H1 (cell line): ENCODE measurements around the gene PHKA2. TPM values are rescaled to one million over a fixed set of nuclear protein-coding genes. Genes with fewer than 3 reads are reported as not detected.

ENCODE experiments used
- CEBPB ChIP-seq: IDR thresholded peaks from 2 replicates; pipeline ENCODE4 v1.6.1; 2012; ENCODE audit warnings: low read depth, low read length
- CREB1 ChIP-seq: IDR thresholded peaks from 2 replicates; pipeline ENCODE4 v1.6.1; 2012; ENCODE audit warnings: inconsistent platforms
- RFX5 ChIP-seq: IDR thresholded peaks from 2 replicates; pipeline ENCODE4 v1.6.1; 2011; ENCODE audit warnings: low read depth, low read length, improper control_type of control experiment, borderline replicate concordance
- polyA plus RNA-seq, 7 experiments: library from polyadenylated mRNA; depleted of rRNA in 3 of 7; stranded (reverse) in 5 of 7; unstranded in 2 of 7; fragments of >200 nt in 5 of 7; fragments of 200-250 nt in 2 of 7; gene quantifications; 1 replicate in 5 of 7; 2 replicates in 1 of 7; 4 replicates in 1 of 7; pipeline versions ENCODE4 v1.2.1 to v1.2.3, GENCODE V29; 2011 to 2013; ENCODE audit warnings: missing spikeins in 2 of 7, mixed read lengths in 2 of 7
- total RNA-seq: library from RNA; stranded (reverse); fragmentation: NEBNext Ultra II Directional; extraction: Animal tissue kit (Norgen Biotek cat#: 25700); gene quantifications from 2 replicates; pipeline ENCODE4 v1.2.1, GENCODE V29; 2021

The PHKA2 gene
- total and polyA plus RNA-seq, 2 of the 8 experiments (the other 6 are each of a cell fraction or from before 2014, with no cell fraction given), result 28.1 to 35.8 TPM

DNA sequence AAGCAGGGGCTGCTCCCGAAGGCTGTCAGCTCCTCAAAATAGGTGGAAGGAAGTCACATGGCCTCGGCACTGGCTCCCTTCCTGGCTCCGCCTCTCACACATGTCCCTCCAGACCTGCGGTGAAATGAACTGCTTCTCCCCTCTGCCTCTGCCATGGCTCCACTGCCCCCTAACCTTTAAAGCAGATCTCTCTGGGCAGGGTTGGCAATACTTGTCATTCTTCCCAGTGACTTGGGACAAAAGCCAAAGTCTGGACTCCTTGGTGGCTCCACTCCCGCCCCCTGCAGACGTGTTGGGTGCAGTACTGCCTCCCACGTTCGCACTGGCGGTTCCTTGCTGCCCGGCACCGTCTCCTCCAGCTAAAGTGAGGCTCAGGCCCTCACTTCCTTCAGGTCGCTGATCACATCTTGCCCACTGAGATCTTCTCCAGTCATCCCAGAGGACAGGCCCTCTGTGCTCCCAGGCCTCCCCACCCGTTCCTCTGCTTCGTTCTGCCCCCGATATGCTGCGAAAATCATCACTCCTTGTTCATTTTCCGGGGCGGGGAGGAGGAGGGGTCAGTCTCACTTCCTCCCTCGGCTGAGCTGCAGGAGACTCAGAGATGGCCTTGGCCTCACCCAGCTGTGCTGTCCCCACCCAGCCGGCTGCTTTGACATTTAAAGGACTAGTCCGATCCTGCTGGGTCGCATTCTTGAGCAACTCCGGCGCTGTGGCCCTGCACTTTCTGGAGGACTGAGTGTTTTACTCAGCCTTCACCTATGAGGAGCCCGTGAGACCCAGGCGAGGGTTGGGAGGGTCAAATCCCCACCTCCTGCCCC lies 97.4 kb downstream of the PHKA2 start (continued):
- TF ChIP-seq RFX5, result no peak
- no peak for TF ChIP-seq CREB1
- 0 out of 2 replicates have a peak, but pooled peaks have one; percentile 18 for TF ChIP-seq CEBPB
